Neural cell (in vitro differentiated cells): Measurements from ENCODE around the gene TACC2. TPM values are rescaled to one million over a fixed set of nuclear protein-coding genes. Genes with fewer than 3 reads are reported as not detected.

ENCODE experiments used
- H2AFZ ChIP-seq: fragments of 200-600, 300-800 bp; sonication (generic), shearing (Covaris generic); 2 replicates; pipeline ENCODE4 v1.6.0; 2014; ENCODE audit warnings: low read depth, mild to moderate bottlenecking, antibody characterized with exemption, low read length, moderate library complexity
- H3F3A ChIP-seq: fragments of 200-600 bp; shearing (Covaris generic); 2 replicates; pipeline ENCODE4 v1.6.1; 2016; ENCODE audit warnings: mild to moderate bottlenecking, moderate library complexity, mixed read lengths, antibody characterized with exemption, low read length; ENCODE audit not compliant: insufficient read depth, poor library complexity, severe bottlenecking
- H3K27ac ChIP-seq: fragments of 200-600, 300-800 bp; sonication (generic), shearing (Covaris generic); 2 replicates; pipeline ENCODE4 v1.5.1; 2014; ENCODE audit warnings: mild to moderate bottlenecking, low read length, moderate library complexity
- H3K27me3 ChIP-seq: fragments of 300-800, 200-600 bp; sonication (generic), shearing (Covaris generic); 2 replicates; pipeline ENCODE4 v1.6.0; 2014; ENCODE audit warnings: mild to moderate bottlenecking, low read depth, low read length, moderate library complexity; ENCODE audit not compliant: insufficient read depth
- H3K36me3 ChIP-seq: fragments of 300-800, 200-600 bp; sonication (generic), shearing (Covaris generic); 2 replicates; pipeline ENCODE4 v1.5.1; 2014; ENCODE audit warnings: mild to moderate bottlenecking, antibody characterized with exemption, low read length, moderate library complexity; ENCODE audit not compliant: insufficient read depth
- H3K4me2 ChIP-seq: fragments of 300-800, 200-600 bp; sonication (generic), shearing (Covaris generic); 2 replicates; pipeline ENCODE4 v1.6.0; 2014; ENCODE audit warnings: mild to moderate bottlenecking, low read length
- H3K4me3 ChIP-seq: fragments of 300-800, 200-600 bp; sonication (generic), shearing (Covaris generic); 2 replicates; pipeline ENCODE4 v1.5.1; 2014; ENCODE audit warnings: mild to moderate bottlenecking, low read length, moderate library complexity
- H3K79me2 ChIP-seq: fragments of 200-600 bp; shearing (Covaris generic); replicated peaks from 2 replicates; pipeline ENCODE4 v1.6.0; 2014; ENCODE audit warnings: mild to moderate bottlenecking, low read length, moderate library complexity; ENCODE audit not compliant: insufficient read depth
- H3K9ac ChIP-seq: fragments of 300-800, 200-600 bp; sonication (generic), shearing (Covaris generic); 2 replicates; pipeline ENCODE4 v1.6.1; 2016; ENCODE audit warnings: mild to moderate bottlenecking, low read length, mixed read lengths
- H3K9me2 ChIP-seq: fragments of 200-600 bp; shearing (Covaris generic); 2 replicates; pipeline ENCODE4 v1.6.1; 2016; ENCODE audit warnings: mild to moderate bottlenecking, low read length, mixed read lengths; ENCODE audit not compliant: insufficient read depth
- H3K9me3 ChIP-seq: fragments of 200-600, 300-800 bp; sonication (generic), shearing (Covaris generic); 2 replicates; pipeline ENCODE4 v1.6.1; 2016; ENCODE audit warnings: mild to moderate bottlenecking, mixed run types, low read length, moderate library complexity, mixed read lengths
- H4K20me1 ChIP-seq: fragments of 200-600 bp; shearing (Covaris generic); 2 replicates; pipeline ENCODE4 v1.6.1; 2016; ENCODE audit warnings: mild to moderate bottlenecking, mixed run types; ENCODE audit not compliant: insufficient read depth
- CTCF ChIP-seq: fragments of 450-650 bp; IDR thresholded peaks from 2 replicates; pipeline ENCODE4 v1.5.1; 2014; ENCODE audit warnings: antibody characterized with exemption, mild to moderate bottlenecking, moderate library complexity; ENCODE audit not compliant: poor library complexity, severe bottlenecking
- EP300 ChIP-seq: fragments of 450-650 bp; conservative IDR thresholded peaks from 2 replicates; pipeline ENCODE4 v1.6.1; 2014; ENCODE audit warnings: antibody characterized with exemption, mild to moderate bottlenecking, moderate library complexity; ENCODE audit not compliant: poor library complexity, severe bottlenecking
- EZH2 ChIP-seq: fragments of 200-600, 300-800 bp; shearing (Covaris generic), sonication (generic); IDR thresholded peaks from 2 replicates; pipeline ENCODE4 v1.6.1; 2014; ENCODE audit warnings: antibody characterized with exemption, low read length, borderline replicate concordance, mild to moderate bottlenecking; ENCODE audit not compliant: insufficient read depth, poor library complexity, severe bottlenecking
- MXI1 ChIP-seq: fragments of 450-650 bp; conservative IDR thresholded peaks from 2 replicates; pipeline ENCODE4 v1.6.1; 2014; ENCODE audit warnings: antibody characterized with exemption, mild to moderate bottlenecking; ENCODE audit not compliant: poor library complexity, severe bottlenecking
- POLR2AphosphoS5 ChIP-seq: IDR thresholded peaks from 2 replicates; pipeline ENCODE4 v1.6.1; 2012
- RAD21 ChIP-seq: fragments of 450-650 bp; conservative IDR thresholded peaks from 2 replicates; pipeline ENCODE4 v1.6.1; 2014; ENCODE audit warnings: antibody characterized with exemption, mild to moderate bottlenecking, moderate library complexity
- SMC3 ChIP-seq: fragments of 450-650 bp; conservative IDR thresholded peaks from 2 replicates; pipeline ENCODE4 v1.6.1; 2014; ENCODE audit warnings: antibody characterized with exemption, mild to moderate bottlenecking, moderate library complexity; ENCODE audit not compliant: poor library complexity
- TAF1 ChIP-seq: IDR thresholded peaks from 2 replicates; pipeline ENCODE4 v1.6.1; 2012; ENCODE audit warnings: low read depth
- polyA plus RNA-seq: library from polyadenylated mRNA; depleted of rRNA; stranded (reverse); fragments of >200 nt; gene quantifications from 2 replicates; pipeline ENCODE4 v1.2.3, GENCODE V29; 2014
- TF ChIP-seq, protein P1 (sequence below): IDR thresholded peaks from 2 replicates; pipeline ENCODE4 v1.6.1; 2012; ENCODE audit warnings: borderline replicate concordance

The TACC2 gene
- polyA plus RNA-seq, 1 donor from 2014 or later = 17.6 TPM

DNA sequence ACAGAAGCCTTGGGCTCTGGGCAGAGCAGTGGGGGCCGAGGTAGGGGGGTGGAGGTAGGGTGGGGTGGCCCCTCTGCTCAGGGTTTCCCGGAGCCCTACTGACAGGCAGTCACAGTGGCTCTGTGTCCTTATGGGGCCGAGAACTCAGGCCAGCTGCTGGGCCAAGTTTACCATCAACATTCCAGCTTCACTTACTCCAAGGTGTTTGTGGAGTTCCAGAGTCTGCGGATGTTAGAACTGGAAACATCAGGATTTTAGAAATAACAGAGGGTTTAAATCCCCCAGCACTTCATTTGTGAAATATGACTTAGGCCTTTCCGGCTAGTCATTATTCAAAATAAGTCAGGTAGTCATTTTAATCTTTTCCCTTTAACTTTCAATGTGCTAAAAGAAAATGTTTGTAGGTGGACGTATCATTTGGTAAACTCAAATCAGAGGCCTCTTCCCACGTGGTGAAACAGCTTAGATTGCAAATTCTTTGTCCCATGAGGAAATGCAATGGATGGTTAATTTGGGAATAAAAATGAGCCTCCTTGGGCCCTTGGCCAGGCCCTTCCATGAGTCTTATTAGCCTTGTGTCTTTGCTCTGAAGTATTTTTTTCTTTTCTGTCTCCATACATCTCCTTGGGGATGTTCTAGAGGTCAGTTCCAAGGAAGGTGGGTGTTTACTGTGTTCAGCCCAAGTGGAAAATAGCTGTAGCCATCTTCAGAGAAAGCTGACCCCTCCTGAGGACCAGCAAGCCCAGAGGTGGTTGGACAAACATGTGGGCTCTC lies 182.5 kb downstream of the TACC2 start:
- no peak overlapping the region for H3K4me2 ChIP-seq
- no peaks in the 10 kb centered on the region for H3K9me3 ChIP-seq
- TF ChIP-seq POLR2AphosphoS5 (no peak), RAD21 (no peak), EP300 (no peak), CTCF (no peak), SMC3 (no peak), MXI1 (no peak), EZH2 (no peak), TAF1 (no peak)
- TF ChIP-seq, protein P1, sequence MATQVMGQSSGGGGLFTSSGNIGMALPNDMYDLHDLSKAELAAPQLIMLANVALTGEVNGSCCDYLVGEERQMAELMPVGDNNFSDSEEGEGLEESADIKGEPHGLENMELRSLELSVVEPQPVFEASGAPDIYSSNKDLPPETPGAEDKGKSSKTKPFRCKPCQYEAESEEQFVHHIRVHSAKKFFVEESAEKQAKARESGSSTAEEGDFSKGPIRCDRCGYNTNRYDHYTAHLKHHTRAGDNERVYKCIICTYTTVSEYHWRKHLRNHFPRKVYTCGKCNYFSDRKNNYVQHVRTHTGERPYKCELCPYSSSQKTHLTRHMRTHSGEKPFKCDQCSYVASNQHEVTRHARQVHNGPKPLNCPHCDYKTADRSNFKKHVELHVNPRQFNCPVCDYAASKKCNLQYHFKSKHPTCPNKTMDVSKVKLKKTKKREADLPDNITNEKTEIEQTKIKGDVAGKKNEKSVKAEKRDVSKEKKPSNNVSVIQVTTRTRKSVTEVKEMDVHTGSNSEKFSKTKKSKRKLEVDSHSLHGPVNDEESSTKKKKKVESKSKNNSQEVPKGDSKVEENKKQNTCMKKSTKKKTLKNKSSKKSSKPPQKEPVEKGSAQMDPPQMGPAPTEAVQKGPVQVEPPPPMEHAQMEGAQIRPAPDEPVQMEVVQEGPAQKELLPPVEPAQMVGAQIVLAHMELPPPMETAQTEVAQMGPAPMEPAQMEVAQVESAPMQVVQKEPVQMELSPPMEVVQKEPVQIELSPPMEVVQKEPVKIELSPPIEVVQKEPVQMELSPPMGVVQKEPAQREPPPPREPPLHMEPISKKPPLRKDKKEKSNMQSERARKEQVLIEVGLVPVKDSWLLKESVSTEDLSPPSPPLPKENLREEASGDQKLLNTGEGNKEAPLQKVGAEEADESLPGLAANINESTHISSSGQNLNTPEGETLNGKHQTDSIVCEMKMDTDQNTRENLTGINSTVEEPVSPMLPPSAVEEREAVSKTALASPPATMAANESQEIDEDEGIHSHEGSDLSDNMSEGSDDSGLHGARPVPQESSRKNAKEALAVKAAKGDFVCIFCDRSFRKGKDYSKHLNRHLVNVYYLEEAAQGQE = no peak
- peaks cover 4% of the 10 kb centered on the region for H4K20me1 ChIP-seq
- H3K9me2 ChIP-seq = no peaks in the 10 kb centered on the region
- no peak overlapping the region for H2AFZ ChIP-seq
- H3K4me3 ChIP-seq = peak overlapping the region; percentile 23
- H3K27me3 ChIP-seq = no peaks in the 10 kb centered on the region
- H3K9ac ChIP-seq = no peak overlapping the region
- no peak overlapping the region for H3K27ac ChIP-seq
- H3K36me3 ChIP-seq = no peaks in the 10 kb centered on the region
- H3K79me2 ChIP-seq = peaks cover 81% of the 10 kb centered on the region
- no peaks in the 10 kb centered on the region for H3F3A ChIP-seq

DNA sequence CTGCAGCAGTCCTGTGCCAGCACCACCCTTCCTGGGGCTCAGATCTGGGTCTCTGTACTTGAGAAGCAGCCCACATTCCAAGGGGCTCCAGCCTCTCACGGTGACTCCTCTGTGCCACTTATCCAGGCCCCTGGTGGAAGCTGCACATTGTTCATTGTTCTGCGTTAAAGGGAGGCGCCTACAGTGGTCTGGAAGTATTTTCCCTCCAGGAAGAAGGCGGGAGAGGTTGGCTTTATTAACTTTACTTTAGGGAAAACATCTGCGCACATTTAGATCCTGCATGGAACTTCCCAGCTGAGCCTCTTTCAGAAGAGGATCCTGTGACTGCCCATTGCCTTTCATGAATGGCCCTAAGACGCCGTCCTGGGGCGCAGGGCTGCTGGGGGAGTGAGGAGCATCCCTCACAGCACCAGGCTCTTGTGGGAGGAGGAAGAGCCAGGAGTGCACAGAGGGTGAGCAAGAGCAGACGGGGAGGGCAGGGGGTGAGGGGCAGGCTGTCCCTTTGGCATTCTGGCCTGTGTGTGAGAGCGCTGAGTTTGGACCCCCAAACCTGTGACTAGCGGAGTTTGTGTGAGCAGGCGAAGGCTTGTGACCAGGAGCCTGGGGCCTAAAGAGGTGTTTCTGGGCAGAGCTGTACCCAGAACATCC lies 183.5 kb downstream of the TACC2 start:
- Histone ChIP-seq H3F3A (no peaks in the 10 kb centered on the region), H3K9me3 (no peaks in the 10 kb centered on the region), H3K4me2 (no peak overlapping the region), H3K36me3 (no peaks in the 10 kb centered on the region), H3K9me2 (no peaks in the 10 kb centered on the region), H2AFZ (no peak overlapping the region), H3K27ac (no peak overlapping the region), H3K79me2 (peaks cover 76% of the 10 kb centered on the region), H3K9ac (no peak overlapping the region), H3K4me3 (no peak overlapping the region), H3K27me3 (no peaks in the 10 kb centered on the region), H4K20me1 (peaks cover 4% of the 10 kb centered on the region)
- TF ChIP-seq RAD21 (no peak), TAF1 (no peak), EZH2 (no peak), SMC3 (no peak), EP300 (no peak), MXI1 (no peak), CTCF (no peak), POLR2AphosphoS5 (no peak)
- TF ChIP-seq, protein P1 = no peak
